Measurements from ENCODE around the gene NOP14. TPM values are rescaled to one million over a fixed set of nuclear protein-coding genes. Genes with fewer than 3 reads are reported as not detected.

The NOP14 gene
- total and polyA plus RNA-seq, 2 donors (not counting 3 experiments of a cell fraction or from before 2014, with no cell fraction given), result 9.5 to 45.2 TPM

DNA sequence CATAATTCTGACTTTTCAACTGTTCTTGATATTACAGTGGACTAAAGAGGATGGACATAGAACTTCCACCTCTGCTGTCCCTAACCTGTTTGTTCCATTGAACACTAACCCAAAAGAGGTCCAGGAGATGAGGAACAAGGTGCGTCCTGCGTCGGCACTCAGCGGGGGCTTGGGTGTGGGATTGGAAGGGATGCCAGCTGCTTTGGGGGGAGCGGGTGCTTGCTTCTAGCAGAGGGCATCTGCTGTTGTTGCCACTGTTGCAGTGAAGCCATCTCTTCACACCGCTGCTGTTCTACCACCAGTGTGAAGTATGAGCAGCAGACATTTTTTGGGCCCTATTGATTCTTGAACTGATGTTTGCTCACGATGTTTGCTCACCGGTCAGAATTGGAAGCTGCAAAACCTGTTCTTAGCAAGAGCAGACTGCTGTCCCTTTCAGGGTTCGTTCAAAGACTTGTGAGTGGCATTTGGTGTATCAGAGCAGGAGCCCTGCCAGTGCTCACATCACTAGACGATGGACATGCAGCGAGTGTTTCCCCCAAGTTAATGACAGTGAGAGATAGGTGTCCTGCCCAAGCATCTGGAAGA lies 55.4 kb downstream of the NOP14 start:
- H3K9ac ChIP-seq (replicated peaks; ENCODE audit: extremely low read depth, insufficient read depth, low read length), result no peak overlapping the region
- no peak for TF ChIP-seq MYC (IDR thresholded peaks at IDR 0.05; ENCODE audit: low read depth, low read length)
- intact Hi-C loops (cut with micrococcal nuclease), result no loop called here
- no peaks in the 10 kb centered on the region for H4K20me1 ChIP-seq (replicated peaks; ENCODE audit: control insufficient read depth, extremely low read depth, insufficient read depth, low read length)
- peaks cover 24 to 63% of the 10 kb centered on the region in 2 experiments for H3K36me3 ChIP-seq (ENCODE audit: control insufficient read depth in 2 of 2, extremely low read depth in 1 of 2, insufficient read depth in 2 of 2, low read length in 2 of 2)
- no peak overlapping the region for H3K27ac ChIP-seq (ENCODE audit: insufficient read depth, low read depth, low read length)
- no peak for DNase-seq (ENCODE audit: low read depth, low spot score)
- no peaks in the 10 kb centered on the region for H3K4me1 ChIP-seq (ENCODE audit: control insufficient read depth, extremely low read depth, insufficient read depth, low read length)
- BruUV-seq (replicated peaks), result no TSS peak
- no peak overlapping the region for H3K4me2 ChIP-seq (ENCODE audit: insufficient read depth, low read length)
- dilution Hi-C loops (cut with MboI; ENCODE audit: extremely low pct_ligation_motif_present, low sequenced_read_pairs), result no loop called here
- FAIRE-seq, result no peak
- CTCF ChIA-PET, result no interaction called here
- H2AFZ ChIP-seq (ENCODE audit: low read depth, low read length), result no peak overlapping the region
- no peaks in the 10 kb centered on the region for H3K9me1 ChIP-seq (replicated peaks; ENCODE audit: control insufficient read depth, extremely low read depth, insufficient read depth, low read length)
- POLR2A ChIA-PET, result no interaction called here
- H3K4me3 ChIP-seq (replicated peaks in 1 of 3; ENCODE audit: insufficient read depth in 1 of 3, low read depth in 1 of 3, low read length in 3 of 3), result no peak overlapping the region
- no peaks in the 10 kb centered on the region for H3K79me2 ChIP-seq (ENCODE audit: control insufficient read depth, insufficient read depth, low read length)
- H3K9me3 ChIP-seq (replicated peaks; ENCODE audit: control insufficient read depth, insufficient read depth, low read length), result no peaks in the 10 kb centered on the region
- H3K27me3 ChIP-seq (ENCODE audit: control insufficient read depth in 2 of 2, insufficient read depth in 2 of 2, low read length in 2 of 2), result no peaks in the 10 kb centered on the region

- Histone ChIP-seq H3K9me3 (replicated peaks; ENCODE audit: control insufficient read depth, insufficient read depth, low read length) (no peaks in the 10 kb centered on the region), H2AFZ (ENCODE audit: low read depth, low read length) (no peak overlapping the region), H3K4me2 (ENCODE audit: insufficient read depth, low read length) (no peak overlapping the region), H3K27ac (ENCODE audit: insufficient read depth, low read depth, low read length) (no peak overlapping the region), H3K36me3 (ENCODE audit: control insufficient read depth in 2 of 2, extremely low read depth in 1 of 2, insufficient read depth in 2 of 2, low read length in 2 of 2) (peaks cover 20 to 63% of the 10 kb centered on the region in 2 experiments), H3K9me1 (replicated peaks; ENCODE audit: control insufficient read depth, extremely low read depth, insufficient read depth, low read length) (no peaks in the 10 kb centered on the region), H3K27me3 (ENCODE audit: control insufficient read depth in 2 of 2, insufficient read depth in 2 of 2, low read length in 2 of 2) (no peaks in the 10 kb centered on the region), H3K79me2 (ENCODE audit: control insufficient read depth, insufficient read depth, low read length) (no peaks in the 10 kb centered on the region), H3K4me1 (ENCODE audit: control insufficient read depth, extremely low read depth, insufficient read depth, low read length) (no peaks in the 10 kb centered on the region), H4K20me1 (replicated peaks; ENCODE audit: control insufficient read depth, extremely low read depth, insufficient read depth, low read length) (no peaks in the 10 kb centered on the region), H3K4me3 (replicated peaks in 1 of 3; ENCODE audit: insufficient read depth in 1 of 3, low read depth in 1 of 3, low read length in 3 of 3) (no peak overlapping the region), H3K9ac (replicated peaks; ENCODE audit: extremely low read depth, insufficient read depth, low read length) (no peak overlapping the region)
- dilution Hi-C loops (cut with MboI; ENCODE audit: extremely low pct_ligation_motif_present, low sequenced_read_pairs), result no loop called here
- BruUV-seq (replicated peaks), result no TSS peak
- ChIA-PET POLR2A (no interaction called here), CTCF (no interaction called here)
- TF ChIP-seq EZH2 (IDR thresholded peaks at IDR 0.05; ENCODE audit: borderline replicate concordance, low read depth, low read length, severe bottlenecking), result no peak
- TF ChIP-seq FOS (IDR thresholded peaks at IDR 0.05; ENCODE audit: borderline replicate concordance, insufficient read depth, low read length), result no peak
- TF ChIP-seq, protein P1, sequence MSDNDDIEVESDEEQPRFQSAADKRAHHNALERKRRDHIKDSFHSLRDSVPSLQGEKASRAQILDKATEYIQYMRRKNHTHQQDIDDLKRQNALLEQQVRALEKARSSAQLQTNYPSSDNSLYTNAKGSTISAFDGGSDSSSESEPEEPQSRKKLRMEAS (IDR thresholded peaks at IDR 0.05; ENCODE audit: insufficient read depth, insufficient read length), result no peak
- no peak for TF ChIP-seq MYC (IDR thresholded peaks at IDR 0.05; ENCODE audit: low read depth, low read length)
- no peak for TF ChIP-seq POLR2AphosphoS5 (IDR thresholded peaks at IDR 0.05; ENCODE audit: insufficient read depth, low read depth, low read length)
- TF ChIP-seq POLR2A (IDR thresholded peaks at IDR 0.05; ENCODE audit: low read depth, low read length), result no peak
- no peak for TF ChIP-seq JUN (IDR thresholded peaks at IDR 0.05; ENCODE audit: borderline replicate concordance, insufficient read depth, insufficient read length, low read depth)
- no peak for TF ChIP-seq GATA2 (IDR thresholded peaks at IDR 0.05; ENCODE audit: insufficient read depth, insufficient read length, low read depth, low read length)
- TF ChIP-seq CTCF (IDR thresholded peaks at IDR 0.05; ENCODE audit: extremely low read depth in 1 of 2, insufficient read depth in 1 of 2, low read depth in 1 of 2, low read length in 2 of 2), result no peak
- no peak for DNase-seq (ENCODE audit: low read depth, low spot score)
- intact Hi-C loops (cut with micrococcal nuclease), result no loop called here
- FAIRE-seq, result no peak
Observed at GRCh38 chr4:2907226-2907625, 56.0 kb downstream of the NOP14 start.

All from endothelial cell of umbilical vein (primary cell).